GM21723 (cell line): ENCODE data around the gene HIRA.

ENCODE experiments used
- ATAC-seq: cut with Tn5 transposase; IDR thresholded peaks from one replicate; pipeline ENCODE4 v1.9.1; 2021; ENCODE audit warnings: mild to moderate bottlenecking, moderate library complexity; ENCODE audit not compliant: unreplicated experiment

Gene HIRA

GRCh38 chr22:19410941-19411689 lies 20.4 kb downstream of the HIRA start:
- ATAC-seq = no peak

DNA sequence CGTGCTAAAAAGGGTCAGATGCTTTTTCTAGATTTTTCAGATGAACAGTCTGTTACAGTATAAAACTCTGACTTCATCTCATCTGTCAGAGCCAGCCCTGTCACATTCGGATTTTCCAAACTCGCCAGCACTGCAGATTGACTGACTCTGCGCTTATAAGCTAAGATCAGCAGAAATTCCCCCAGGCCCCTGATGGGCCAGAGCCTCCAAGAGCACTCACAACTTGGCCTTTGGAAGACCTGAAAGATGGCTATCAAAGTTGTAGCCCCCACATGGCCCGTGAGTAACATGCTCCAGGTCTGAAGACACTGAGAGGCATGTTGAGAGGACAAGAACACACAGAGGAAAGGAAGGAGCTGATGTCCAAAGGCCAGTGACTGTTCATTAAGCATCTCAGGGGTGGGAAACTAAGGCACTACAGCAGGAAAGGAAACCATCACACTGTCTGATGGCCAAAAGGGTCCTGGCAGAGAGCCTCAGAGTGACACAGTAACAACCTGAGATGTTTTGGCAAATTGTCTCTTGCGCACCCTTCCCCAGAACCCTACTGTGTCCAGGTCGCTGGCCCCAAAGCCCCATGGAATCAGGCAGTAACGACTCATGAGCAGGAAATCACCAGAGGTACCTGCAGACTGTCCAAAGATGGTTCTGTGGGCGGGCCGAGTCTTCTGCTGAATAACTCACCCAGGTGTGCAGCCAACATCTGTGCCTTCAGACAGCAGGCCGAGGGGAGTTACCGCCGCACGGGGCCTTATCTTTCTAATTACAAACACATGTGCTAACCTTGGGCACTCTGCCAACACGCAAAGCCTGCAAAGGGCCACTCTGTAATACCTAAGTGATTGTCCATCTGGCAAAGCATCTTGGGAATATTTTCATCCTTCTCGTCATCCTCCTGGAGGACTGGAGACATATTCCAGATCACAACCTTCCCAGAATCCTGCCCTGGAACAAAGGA lies 23.6 kb downstream of the HIRA start:
- no peak for ATAC-seq

GRCh38 chr22:19406846-19407245 lies 24.7 kb downstream of the HIRA start:
- ATAC-seq = no peak

DNA sequence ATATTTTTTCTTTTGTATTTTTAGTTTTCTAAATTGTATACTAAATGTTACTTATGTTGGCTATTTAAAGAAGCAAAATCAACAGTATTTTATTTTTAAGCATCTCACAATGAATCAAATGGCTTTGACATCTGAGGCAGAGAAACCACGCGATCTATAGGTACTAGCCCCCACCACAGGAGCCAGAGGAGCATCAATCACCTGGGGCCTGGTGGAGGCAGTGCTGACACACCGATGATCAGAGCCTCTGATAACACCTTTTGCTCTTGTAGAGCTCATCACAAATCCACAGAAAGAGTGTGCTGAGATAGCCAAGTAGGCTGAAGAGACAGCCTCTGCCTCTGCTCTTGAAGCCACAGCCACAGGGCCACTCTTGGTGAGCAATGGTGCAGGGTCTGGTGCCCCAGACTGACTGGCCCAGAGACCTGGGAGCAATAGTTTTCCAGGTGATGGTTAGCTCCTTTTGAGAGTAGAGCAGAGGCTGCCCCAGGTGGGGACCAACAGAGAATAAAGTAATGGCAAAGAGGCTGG lies 25.2 kb downstream of the HIRA start:
- no peak for ATAC-seq

DNA sequence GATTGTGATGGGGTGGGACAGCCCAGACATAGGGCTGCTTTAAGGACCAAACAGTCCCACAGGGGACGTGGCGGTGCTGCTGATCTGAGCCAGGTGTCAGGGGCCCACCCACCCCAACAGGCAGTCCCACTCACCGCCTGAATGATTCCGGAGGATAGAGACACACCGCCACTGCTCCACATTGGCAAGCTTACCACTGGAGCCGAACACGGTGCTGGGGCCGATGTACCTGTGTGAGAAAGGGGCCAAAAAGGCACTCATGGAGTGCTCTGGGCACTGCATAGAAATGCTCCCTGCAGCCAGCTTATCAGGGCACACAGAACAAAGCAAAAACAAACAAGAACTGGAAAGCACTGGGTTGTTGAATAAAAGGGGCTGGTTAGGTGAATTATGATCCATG lies 25.9 kb downstream of the HIRA start:
- no peak for ATAC-seq

- no peak for ATAC-seq
Measured at GRCh38 chr22:19405133-19405532, 26.4 kb downstream of the HIRA start.

GRCh38 chr22:19404676-19405075 lies 26.9 kb downstream of the HIRA start:
- ATAC-seq = no peak

DNA sequence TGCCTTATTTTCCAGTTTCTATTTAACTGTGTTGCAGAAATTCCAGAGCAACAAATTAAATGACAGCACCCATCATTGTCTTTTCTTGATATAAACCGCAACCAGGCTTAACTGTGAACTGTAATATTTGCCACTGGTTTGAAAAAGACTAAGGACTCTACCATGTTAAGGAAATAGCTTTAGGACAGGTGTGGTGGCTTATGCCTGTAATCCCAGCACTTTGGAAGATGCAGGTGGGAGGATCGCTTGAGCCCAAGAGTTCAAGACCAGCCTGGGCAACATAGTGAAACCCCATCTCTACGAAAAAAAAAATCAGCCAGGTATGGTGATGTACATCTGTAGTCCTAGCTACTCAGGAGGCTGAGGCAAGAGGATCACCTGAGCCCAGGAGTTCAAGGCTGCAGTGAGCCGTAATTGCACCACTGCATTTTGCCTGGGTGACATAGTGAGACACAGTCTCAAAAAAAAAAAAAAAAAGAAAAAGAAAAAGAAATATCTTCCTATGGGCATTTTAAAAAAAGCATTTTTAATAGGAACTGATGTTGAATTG lies 28.8 kb downstream of the HIRA start:
- ATAC-seq = no peak

GRCh38 chr22:19401483-19401882 lies 30.1 kb downstream of the HIRA start:
- no peak for ATAC-seq

DNA sequence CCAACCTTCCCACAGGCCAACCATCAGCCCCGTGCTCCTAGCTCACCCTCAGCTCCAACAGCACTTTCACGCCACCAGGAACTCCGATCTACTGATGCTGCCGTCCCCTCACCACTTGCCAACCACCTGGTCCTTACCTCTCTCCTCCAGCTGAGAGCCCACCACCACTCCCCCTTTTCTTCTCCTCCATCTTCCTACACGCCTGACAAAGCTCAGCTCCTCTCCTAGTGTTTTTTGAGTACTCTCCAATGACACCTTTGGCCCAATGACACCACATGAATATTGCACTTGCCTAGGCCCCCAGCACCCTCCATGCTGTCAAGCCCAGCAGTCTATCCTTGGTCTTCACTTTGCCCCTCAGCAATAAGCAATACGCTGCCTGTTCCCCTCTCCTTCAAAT lies 30.7 kb downstream of the HIRA start:
- no peak for ATAC-seq

DNA sequence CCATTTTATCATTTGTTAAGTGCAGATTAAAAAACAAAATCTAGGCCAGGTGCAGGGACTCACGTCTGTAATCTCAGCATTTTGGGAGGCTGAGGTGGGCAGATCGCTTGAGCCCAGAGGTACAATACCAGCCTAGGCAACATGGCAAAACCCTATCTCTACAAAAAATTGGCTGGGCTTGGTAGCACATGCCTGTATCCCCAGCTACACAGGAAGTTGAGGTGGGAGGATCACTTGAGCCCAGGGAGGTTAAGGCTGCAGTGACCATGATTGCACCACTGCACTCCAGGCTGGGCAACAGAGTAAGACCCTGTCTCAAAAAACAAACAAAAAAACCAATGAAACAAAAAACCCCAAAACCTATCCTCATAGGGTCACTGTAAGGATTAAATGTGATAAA lies 32.9 kb downstream of the HIRA start:
- ATAC-seq = no peak

- no peak for ATAC-seq
Measured at GRCh38 chr22:19398206-19398605, 33.3 kb downstream of the HIRA start.

DNA sequence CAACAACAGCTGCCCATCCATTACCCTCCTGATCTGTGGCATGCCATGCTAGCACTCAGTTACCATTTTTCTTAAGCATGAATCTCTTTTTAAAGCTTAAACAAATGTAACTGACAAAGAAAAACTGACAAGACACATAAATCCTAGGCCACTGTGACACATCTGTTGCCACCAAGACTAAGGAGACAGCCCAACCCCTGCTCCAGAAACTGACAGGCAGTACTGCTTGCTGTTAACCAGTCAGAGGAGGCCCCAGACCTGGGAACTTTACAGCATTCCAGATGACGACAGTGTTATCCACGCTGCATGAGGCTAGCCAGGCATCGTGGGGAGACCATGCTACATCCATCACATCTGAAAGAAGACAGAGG lies 33.8 kb downstream of the HIRA start:
- ATAC-seq = no peak

- ATAC-seq = no peak
Measured at GRCh38 chr22:19396934-19397733, 34.4 kb downstream of the HIRA start.

- no peak for ATAC-seq
Measured at GRCh38 chr22:19396561-19396933, 35.0 kb downstream of the HIRA start.

GRCh38 chr22:19395276-19395675 lies 36.3 kb downstream of the HIRA start:
- ATAC-seq = no peak

DNA sequence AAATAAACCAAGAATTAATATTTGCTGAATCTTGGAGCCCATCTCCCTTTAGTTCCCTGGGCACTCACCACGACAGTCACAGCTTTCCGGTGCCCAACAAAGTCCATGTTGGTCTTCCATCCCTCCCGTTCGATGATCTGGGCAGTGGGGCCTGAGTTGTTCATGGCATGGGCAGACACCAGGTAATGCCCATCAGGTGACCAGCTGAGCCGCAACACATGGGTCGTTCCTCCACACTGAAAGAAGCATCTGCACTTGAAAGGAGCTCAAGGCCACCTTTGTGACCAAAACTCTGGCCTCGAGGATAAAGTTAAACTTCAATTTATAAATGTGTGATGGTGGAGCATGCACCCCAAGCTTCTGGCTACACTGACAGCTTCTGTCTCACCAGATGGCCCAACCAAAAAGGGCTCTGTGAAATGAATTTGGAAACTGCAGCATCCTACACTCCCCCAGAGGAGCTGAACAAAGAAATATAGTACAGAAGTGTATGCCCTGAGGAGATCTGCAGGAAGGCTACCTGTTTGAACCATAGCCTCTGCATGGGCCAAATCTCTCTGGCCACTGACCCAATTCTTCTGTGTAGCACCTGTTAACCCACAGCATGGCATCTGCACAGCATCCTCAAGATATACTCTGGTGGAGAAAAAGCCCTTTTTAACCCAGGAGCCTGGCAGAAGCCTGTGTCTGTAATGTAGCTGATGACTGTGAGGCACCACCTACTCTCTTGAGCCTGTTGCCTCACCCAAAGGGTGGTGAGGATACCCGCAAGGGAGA lies 37.1 kb downstream of the HIRA start:
- no peak for ATAC-seq

- no peak for ATAC-seq
Measured at GRCh38 chr22:19393704-19394103, 37.8 kb downstream of the HIRA start.

DNA sequence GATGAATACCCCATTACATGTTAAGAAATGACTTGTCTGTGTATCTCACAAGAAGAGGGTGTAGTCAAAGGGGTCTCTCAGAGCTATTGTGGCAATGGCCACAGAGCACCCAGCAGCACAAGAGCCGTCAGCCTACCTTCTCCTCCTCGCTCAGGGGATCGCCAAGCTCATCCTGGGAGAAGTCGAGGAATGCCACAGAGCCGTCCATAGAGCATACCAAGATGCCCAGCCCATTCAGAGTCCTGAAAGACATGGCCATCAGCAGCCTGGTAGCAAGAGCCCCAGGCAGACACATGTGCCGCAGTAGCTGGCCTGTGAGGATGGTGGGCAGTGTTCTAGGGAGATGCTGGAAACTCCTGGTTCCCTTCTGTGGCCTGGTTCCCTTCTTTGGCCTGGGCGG lies 44.0 kb downstream of the HIRA start:
- no peak for ATAC-seq

DNA sequence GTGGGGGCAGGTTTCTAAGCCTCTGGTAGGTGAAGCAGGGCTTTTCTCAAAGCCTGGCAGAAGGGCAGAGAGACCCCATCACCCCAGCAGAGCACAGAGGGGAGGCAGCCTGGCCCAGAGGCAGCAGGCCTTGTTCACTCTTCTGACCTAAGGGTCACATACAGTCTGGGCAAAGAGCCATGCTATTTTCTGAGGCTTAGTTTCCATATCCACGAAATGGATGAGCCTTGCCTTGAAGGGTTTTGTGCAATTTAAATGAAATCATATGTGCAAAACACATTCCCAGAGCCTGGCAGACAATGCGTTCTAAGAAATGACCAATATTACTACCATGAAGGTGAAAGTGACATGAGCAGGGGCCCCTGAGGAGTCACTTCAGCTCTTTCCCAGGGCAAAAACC lies 44.5 kb downstream of the HIRA start:
- no peak for ATAC-seq
